Neural cell (in vitro differentiated cells): ENCODE measurements around the gene DAZAP1. TPM values are rescaled to one million over a fixed set of nuclear protein-coding genes. Genes with fewer than 3 reads are reported as not detected.

ENCODE experiments used
- H2AFZ ChIP-seq: fragments of 200-600, 300-800 bp; sonication (generic), shearing (Covaris generic); 2 replicates; pipeline ENCODE4 v1.6.0; 2014; ENCODE audit warnings: low read depth, mild to moderate bottlenecking, antibody characterized with exemption, low read length, moderate library complexity
- H3F3A ChIP-seq: fragments of 200-600 bp; shearing (Covaris generic); 2 replicates; pipeline ENCODE4 v1.6.1; 2016; ENCODE audit warnings: mild to moderate bottlenecking, moderate library complexity, mixed read lengths, antibody characterized with exemption, low read length; ENCODE audit not compliant: insufficient read depth, poor library complexity, severe bottlenecking
- H3K27ac ChIP-seq: fragments of 200-600, 300-800 bp; sonication (generic), shearing (Covaris generic); 2 replicates; pipeline ENCODE4 v1.5.1; 2014; ENCODE audit warnings: mild to moderate bottlenecking, low read length, moderate library complexity
- H3K27me3 ChIP-seq: fragments of 300-800, 200-600 bp; sonication (generic), shearing (Covaris generic); 2 replicates; pipeline ENCODE4 v1.6.0; 2014; ENCODE audit warnings: mild to moderate bottlenecking, low read depth, low read length, moderate library complexity; ENCODE audit not compliant: insufficient read depth
- H3K36me3 ChIP-seq: fragments of 300-800, 200-600 bp; sonication (generic), shearing (Covaris generic); 2 replicates; pipeline ENCODE4 v1.5.1; 2014; ENCODE audit warnings: mild to moderate bottlenecking, antibody characterized with exemption, low read length, moderate library complexity; ENCODE audit not compliant: insufficient read depth
- H3K4me2 ChIP-seq: fragments of 300-800, 200-600 bp; sonication (generic), shearing (Covaris generic); 2 replicates; pipeline ENCODE4 v1.6.0; 2014; ENCODE audit warnings: mild to moderate bottlenecking, low read length
- H3K4me3 ChIP-seq: fragments of 300-800, 200-600 bp; sonication (generic), shearing (Covaris generic); 2 replicates; pipeline ENCODE4 v1.5.1; 2014; ENCODE audit warnings: mild to moderate bottlenecking, low read length, moderate library complexity
- H3K79me2 ChIP-seq: fragments of 200-600 bp; shearing (Covaris generic); replicated peaks from 2 replicates; pipeline ENCODE4 v1.6.0; 2014; ENCODE audit warnings: mild to moderate bottlenecking, low read length, moderate library complexity; ENCODE audit not compliant: insufficient read depth
- H3K9ac ChIP-seq: fragments of 300-800, 200-600 bp; sonication (generic), shearing (Covaris generic); 2 replicates; pipeline ENCODE4 v1.6.1; 2016; ENCODE audit warnings: mild to moderate bottlenecking, low read length, mixed read lengths
- H3K9me2 ChIP-seq: fragments of 200-600 bp; shearing (Covaris generic); 2 replicates; pipeline ENCODE4 v1.6.1; 2016; ENCODE audit warnings: mild to moderate bottlenecking, low read length, mixed read lengths; ENCODE audit not compliant: insufficient read depth
- H3K9me3 ChIP-seq: fragments of 200-600, 300-800 bp; sonication (generic), shearing (Covaris generic); 2 replicates; pipeline ENCODE4 v1.6.1; 2016; ENCODE audit warnings: mild to moderate bottlenecking, mixed run types, low read length, moderate library complexity, mixed read lengths
- H4K20me1 ChIP-seq: fragments of 200-600 bp; shearing (Covaris generic); 2 replicates; pipeline ENCODE4 v1.6.1; 2016; ENCODE audit warnings: mild to moderate bottlenecking, mixed run types; ENCODE audit not compliant: insufficient read depth
- EP300 ChIP-seq: fragments of 450-650 bp; conservative IDR thresholded peaks from 2 replicates; pipeline ENCODE4 v1.6.1; 2014; ENCODE audit warnings: antibody characterized with exemption, mild to moderate bottlenecking, moderate library complexity; ENCODE audit not compliant: poor library complexity, severe bottlenecking
- EZH2 ChIP-seq: fragments of 200-600, 300-800 bp; shearing (Covaris generic), sonication (generic); IDR thresholded peaks from 2 replicates; pipeline ENCODE4 v1.6.1; 2014; ENCODE audit warnings: antibody characterized with exemption, low read length, borderline replicate concordance, mild to moderate bottlenecking; ENCODE audit not compliant: insufficient read depth, poor library complexity, severe bottlenecking
- MXI1 ChIP-seq: fragments of 450-650 bp; conservative IDR thresholded peaks from 2 replicates; pipeline ENCODE4 v1.6.1; 2014; ENCODE audit warnings: antibody characterized with exemption, mild to moderate bottlenecking; ENCODE audit not compliant: poor library complexity, severe bottlenecking
- POLR2AphosphoS5 ChIP-seq: IDR thresholded peaks from 2 replicates; pipeline ENCODE4 v1.6.1; 2012
- RAD21 ChIP-seq: fragments of 450-650 bp; conservative IDR thresholded peaks from 2 replicates; pipeline ENCODE4 v1.6.1; 2014; ENCODE audit warnings: antibody characterized with exemption, mild to moderate bottlenecking, moderate library complexity
- SMC3 ChIP-seq: fragments of 450-650 bp; conservative IDR thresholded peaks from 2 replicates; pipeline ENCODE4 v1.6.1; 2014; ENCODE audit warnings: antibody characterized with exemption, mild to moderate bottlenecking, moderate library complexity; ENCODE audit not compliant: poor library complexity
- TAF1 ChIP-seq: IDR thresholded peaks from 2 replicates; pipeline ENCODE4 v1.6.1; 2012; ENCODE audit warnings: low read depth
- polyA plus RNA-seq: library from polyadenylated mRNA; depleted of rRNA; stranded (reverse); fragments of >200 nt; gene quantifications from 2 replicates; pipeline ENCODE4 v1.2.3, GENCODE V29; 2014
- TF ChIP-seq, protein P1 (sequence below): IDR thresholded peaks from 2 replicates; pipeline ENCODE4 v1.6.1; 2012; ENCODE audit warnings: borderline replicate concordance
- TF ChIP-seq, protein P2 (sequence below): fragments of 450-650 bp; IDR thresholded peaks from 2 replicates; pipeline ENCODE4 v1.5.1; 2014; ENCODE audit warnings: antibody characterized with exemption, mild to moderate bottlenecking, moderate library complexity; ENCODE audit not compliant: poor library complexity, severe bottlenecking

DAZAP1 gene
- polyA plus RNA-seq, 1 donor from 2014 or later = 60.5 TPM

DNA sequence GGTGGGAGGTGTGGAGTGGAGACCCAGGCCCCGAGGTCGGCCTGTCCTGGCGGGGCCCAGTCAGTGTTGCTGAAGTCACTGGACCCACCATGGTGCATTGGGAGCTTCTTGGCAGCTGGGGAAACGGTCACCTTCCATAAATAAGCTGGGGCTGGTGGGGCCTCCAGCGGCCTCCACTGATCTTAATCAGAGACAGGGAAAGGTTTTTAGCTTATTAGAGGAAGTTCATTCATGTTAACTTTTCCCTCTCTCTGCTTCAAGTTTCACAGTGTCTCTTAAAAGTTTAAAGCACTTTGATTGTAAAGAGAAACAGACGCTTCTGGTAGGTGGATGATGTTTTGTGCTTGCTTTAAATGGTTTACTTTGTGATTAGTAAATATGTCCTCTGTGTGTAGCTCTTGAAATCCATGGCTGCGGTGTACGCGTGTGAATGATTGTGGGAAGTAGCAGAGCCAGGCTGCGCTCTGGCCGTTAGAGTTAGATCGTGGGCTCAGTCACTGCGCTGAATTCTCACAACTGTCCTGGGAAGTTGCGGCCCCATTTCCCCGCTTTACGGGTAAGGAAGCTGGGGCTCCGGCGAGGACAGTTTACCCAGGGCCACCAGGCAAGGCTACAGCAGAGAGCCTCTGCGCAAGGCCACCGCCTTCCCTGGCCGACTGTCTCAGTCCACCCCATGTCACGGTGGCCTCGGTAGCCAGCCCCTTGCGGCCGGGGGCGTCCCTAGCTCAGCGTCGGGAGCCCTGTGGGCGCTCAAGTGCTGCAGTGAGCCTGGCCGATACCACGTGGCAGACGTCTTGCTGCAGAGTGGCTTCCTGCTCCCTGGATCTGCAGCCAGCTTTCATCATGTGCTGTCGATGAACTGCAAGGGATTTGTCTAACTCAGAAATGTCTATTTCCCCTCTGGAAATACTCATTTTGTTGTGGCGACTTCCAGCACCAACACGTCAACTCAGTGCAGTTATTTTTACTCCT lies 40.2 kb upstream of the DAZAP1 start:
- no peak overlapping the region for H3K27ac ChIP-seq
- H3F3A ChIP-seq = no peaks in the 10 kb centered on the region
- no peak overlapping the region for H3K4me2 ChIP-seq
- no peaks in the 10 kb centered on the region for H3K36me3 ChIP-seq
- no peaks in the 10 kb centered on the region for H4K20me1 ChIP-seq
- H3K27me3 ChIP-seq = no peaks in the 10 kb centered on the region
- no peaks in the 10 kb centered on the region for H3K9me3 ChIP-seq
- H2AFZ ChIP-seq = no peak overlapping the region
- TF ChIP-seq, protein P1, sequence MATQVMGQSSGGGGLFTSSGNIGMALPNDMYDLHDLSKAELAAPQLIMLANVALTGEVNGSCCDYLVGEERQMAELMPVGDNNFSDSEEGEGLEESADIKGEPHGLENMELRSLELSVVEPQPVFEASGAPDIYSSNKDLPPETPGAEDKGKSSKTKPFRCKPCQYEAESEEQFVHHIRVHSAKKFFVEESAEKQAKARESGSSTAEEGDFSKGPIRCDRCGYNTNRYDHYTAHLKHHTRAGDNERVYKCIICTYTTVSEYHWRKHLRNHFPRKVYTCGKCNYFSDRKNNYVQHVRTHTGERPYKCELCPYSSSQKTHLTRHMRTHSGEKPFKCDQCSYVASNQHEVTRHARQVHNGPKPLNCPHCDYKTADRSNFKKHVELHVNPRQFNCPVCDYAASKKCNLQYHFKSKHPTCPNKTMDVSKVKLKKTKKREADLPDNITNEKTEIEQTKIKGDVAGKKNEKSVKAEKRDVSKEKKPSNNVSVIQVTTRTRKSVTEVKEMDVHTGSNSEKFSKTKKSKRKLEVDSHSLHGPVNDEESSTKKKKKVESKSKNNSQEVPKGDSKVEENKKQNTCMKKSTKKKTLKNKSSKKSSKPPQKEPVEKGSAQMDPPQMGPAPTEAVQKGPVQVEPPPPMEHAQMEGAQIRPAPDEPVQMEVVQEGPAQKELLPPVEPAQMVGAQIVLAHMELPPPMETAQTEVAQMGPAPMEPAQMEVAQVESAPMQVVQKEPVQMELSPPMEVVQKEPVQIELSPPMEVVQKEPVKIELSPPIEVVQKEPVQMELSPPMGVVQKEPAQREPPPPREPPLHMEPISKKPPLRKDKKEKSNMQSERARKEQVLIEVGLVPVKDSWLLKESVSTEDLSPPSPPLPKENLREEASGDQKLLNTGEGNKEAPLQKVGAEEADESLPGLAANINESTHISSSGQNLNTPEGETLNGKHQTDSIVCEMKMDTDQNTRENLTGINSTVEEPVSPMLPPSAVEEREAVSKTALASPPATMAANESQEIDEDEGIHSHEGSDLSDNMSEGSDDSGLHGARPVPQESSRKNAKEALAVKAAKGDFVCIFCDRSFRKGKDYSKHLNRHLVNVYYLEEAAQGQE = no peak
- TF ChIP-seq EP300 = no peak
- TF ChIP-seq TAF1 = no peak
- TF ChIP-seq EZH2 = no peak
- no peak for TF ChIP-seq POLR2AphosphoS5
- TF ChIP-seq, protein P2, sequence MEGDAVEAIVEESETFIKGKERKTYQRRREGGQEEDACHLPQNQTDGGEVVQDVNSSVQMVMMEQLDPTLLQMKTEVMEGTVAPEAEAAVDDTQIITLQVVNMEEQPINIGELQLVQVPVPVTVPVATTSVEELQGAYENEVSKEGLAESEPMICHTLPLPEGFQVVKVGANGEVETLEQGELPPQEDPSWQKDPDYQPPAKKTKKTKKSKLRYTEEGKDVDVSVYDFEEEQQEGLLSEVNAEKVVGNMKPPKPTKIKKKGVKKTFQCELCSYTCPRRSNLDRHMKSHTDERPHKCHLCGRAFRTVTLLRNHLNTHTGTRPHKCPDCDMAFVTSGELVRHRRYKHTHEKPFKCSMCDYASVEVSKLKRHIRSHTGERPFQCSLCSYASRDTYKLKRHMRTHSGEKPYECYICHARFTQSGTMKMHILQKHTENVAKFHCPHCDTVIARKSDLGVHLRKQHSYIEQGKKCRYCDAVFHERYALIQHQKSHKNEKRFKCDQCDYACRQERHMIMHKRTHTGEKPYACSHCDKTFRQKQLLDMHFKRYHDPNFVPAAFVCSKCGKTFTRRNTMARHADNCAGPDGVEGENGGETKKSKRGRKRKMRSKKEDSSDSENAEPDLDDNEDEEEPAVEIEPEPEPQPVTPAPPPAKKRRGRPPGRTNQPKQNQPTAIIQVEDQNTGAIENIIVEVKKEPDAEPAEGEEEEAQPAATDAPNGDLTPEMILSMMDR = no peak
- TF ChIP-seq SMC3 = no peak
- no peak for TF ChIP-seq MXI1
- no peak for TF ChIP-seq RAD21
- no peak overlapping the region for H3K4me3 ChIP-seq
- no peaks in the 10 kb centered on the region for H3K9me2 ChIP-seq
- H3K79me2 ChIP-seq = no peaks in the 10 kb centered on the region
- no peak overlapping the region for H3K9ac ChIP-seq

DNA sequence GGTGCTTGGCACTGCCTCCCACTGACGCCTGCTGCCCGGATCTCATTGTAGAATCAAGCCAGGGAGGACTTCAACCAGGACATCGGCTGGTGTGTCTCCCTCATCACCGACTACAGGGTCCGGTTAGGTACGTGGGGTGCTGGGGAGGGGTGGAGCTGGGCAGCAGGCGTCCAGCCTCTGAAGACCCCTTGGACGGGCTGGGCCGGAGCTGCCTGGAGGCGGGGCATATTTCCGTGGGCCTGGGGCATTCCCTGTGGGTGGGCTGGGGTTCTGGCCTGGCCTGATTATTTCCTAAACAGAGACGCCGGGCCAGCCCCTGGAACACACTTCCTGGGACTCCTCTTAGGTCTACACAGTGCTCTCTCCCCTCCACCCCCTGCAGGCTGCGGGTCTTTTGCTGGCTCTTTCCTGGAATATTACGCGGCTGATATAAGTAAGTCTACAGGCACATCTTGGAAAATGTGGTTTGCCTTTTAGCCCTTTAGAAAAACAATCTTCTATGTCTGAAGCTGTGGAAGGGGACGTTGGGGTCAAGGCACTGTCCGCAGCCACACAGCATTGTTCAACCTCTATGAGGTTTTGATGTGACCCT lies 38.1 kb upstream of the DAZAP1 start:
- Histone ChIP-seq H3K9me3 (no peaks in the 10 kb centered on the region), H3K4me3 (no peak overlapping the region), H3K36me3 (no peaks in the 10 kb centered on the region), H4K20me1 (no peaks in the 10 kb centered on the region), H3K9me2 (no peaks in the 10 kb centered on the region), H3K9ac (no peak overlapping the region), H3K27ac (no peak overlapping the region), H3K27me3 (no peaks in the 10 kb centered on the region), H3F3A (no peaks in the 10 kb centered on the region), H3K79me2 (no peaks in the 10 kb centered on the region), H2AFZ (no peak overlapping the region), H3K4me2 (no peak overlapping the region)
- TF ChIP-seq, protein P2 = no peak
- TF ChIP-seq MXI1 (no peak), EZH2 (no peak), EP300 (no peak), RAD21 (no peak), TAF1 (no peak), POLR2AphosphoS5 (no peak), SMC3 (no peak)
- TF ChIP-seq, protein P1 = no peak
